GM12873 (cell line): ENCODE results near the gene GPR153.

ENCODE experiments used
- TF ChIP-seq, protein P1 (sequence below): IDR thresholded peaks from 2 replicates; pipeline ENCODE4 v1.5.1; 2012; ENCODE audit warnings: low read depth, mild to moderate bottlenecking, moderate library complexity, low read length, control low read depth; ENCODE audit not compliant: insufficient read depth; ENCODE audit errors: missing control alignments

Gene GPR153

DNA sequence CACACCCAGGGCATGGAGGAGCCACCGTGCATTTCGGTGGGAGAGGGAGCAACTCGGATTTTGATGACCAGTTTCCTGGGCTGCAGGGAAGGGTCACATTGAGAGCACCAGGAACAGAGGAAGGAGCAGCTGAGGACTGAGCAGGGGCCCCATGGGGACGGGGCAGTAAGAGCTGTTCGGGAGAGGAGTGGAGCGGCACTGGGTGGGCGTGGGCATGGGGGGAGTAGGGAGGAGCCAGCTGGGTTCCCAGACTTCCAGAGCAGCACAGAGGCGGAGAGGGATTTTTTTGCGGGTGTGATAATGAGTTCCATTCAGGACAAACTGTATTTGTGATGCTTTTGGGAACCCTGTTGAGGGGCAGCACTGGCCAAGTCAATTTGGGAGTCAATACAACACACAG, 17.4 kb upstream of the GPR153 start:
- TF ChIP-seq, protein P1, sequence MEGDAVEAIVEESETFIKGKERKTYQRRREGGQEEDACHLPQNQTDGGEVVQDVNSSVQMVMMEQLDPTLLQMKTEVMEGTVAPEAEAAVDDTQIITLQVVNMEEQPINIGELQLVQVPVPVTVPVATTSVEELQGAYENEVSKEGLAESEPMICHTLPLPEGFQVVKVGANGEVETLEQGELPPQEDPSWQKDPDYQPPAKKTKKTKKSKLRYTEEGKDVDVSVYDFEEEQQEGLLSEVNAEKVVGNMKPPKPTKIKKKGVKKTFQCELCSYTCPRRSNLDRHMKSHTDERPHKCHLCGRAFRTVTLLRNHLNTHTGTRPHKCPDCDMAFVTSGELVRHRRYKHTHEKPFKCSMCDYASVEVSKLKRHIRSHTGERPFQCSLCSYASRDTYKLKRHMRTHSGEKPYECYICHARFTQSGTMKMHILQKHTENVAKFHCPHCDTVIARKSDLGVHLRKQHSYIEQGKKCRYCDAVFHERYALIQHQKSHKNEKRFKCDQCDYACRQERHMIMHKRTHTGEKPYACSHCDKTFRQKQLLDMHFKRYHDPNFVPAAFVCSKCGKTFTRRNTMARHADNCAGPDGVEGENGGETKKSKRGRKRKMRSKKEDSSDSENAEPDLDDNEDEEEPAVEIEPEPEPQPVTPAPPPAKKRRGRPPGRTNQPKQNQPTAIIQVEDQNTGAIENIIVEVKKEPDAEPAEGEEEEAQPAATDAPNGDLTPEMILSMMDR, result no peak

DNA sequence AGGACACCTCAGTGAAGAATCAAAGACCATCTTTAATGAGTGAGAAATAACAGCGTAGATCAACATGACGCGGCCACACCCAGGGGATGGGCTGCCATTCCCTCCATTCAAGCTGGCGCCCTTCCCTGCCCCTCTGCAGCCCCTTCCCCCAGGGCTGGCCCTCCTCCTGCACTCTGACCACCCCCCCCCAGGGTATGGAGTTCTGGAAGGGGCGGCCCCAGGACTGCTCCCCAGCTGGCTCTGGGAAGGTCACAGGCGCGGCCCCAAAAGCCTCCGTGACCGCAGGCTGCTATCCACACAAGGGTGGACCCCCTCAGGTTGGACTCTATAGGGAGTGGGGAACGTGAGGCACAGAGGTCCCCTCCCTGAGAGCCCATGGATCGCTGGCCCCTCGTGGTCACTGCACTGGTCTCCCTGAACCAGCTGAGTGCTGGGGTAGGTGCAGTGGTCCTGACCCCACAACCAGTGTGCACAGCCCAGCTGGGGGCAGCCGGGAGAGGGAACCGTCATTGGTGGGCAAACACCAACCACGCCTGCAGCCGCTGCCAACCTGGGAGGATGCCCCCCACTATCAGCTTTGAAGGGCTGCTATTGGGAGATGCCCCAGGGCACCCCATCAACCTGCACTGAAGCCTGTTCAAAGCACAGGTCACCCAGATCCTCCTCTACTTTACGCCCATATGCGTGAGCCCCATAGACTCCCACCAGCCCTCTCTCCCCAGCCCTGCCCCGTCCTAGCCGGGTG, 16.1 kb upstream of the GPR153 start:
- TF ChIP-seq, protein P1, result no peak

DNA sequence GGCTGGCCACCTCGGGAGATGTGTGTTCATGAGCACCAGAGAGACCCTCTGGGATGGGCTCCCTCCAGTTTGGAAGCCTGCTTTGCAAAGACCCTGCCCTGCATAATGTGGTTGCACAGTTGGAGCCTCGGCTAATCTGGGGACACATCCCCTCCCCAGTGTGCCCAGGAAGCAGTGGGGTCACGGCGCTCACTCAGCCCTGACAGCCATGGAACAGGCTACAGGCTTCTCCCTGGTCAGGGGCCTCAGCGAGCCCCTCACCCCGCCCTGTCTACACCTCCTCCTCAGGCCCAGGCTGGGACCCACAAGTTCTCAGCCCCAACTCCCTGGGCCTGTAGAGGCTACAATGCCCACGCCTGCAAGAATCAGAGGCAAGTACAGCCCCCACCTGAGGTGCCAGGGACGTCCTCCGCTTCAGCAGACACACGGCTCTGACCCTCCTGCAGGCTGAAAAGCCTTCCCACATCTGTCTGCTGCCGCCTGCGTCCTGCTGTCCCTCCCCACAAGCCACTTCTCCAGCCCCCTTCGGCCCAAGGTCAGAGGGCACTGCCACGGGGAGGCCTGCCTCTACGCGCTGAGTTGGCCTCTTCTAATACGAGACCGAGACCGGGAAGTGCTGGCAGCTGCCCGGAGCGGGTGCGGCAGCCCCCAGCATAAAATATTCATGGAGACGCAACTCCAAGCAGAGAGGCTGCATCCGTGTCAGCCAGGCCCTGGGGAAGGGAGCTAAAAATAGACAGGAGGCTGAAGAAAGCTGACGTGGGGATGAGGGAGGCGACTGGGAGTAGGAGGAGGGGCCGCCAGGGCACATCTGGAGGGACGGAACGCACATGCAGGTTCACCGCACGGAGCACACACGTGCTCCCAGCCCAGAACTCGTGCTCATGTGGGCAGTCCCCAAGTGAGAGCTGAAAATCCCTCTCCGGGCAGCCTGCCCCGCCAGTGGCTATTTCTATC, 15.2 kb upstream of the GPR153 start:
- TF ChIP-seq, protein P1, result no peak

DNA sequence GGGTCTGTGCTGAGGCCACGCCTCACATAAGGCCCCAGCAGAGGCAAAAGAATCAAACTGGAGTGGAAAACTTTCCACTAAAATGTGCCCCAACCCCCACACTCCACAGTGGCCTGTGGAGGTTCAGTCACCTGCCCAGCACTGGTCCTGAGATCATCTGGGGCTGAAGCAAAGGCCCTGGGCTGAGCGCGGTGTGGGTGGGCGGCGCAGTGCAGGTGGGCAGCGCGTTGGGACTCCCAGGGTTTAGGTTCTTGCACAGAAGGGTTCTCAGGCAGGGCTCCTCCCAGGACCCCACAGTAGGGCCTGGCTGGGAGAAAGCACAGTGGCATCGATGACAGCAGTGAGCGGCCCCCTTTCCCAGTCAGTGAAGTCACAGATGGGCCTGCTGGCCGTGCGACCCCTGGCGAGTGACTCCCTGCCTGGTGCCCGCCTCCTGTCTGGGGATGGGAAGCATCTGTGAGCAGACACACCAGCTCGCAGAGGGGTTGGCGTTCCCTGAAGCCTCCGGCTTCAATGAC, 13.8 kb upstream of the GPR153 start:
- TF ChIP-seq, protein P1, result no peak

DNA sequence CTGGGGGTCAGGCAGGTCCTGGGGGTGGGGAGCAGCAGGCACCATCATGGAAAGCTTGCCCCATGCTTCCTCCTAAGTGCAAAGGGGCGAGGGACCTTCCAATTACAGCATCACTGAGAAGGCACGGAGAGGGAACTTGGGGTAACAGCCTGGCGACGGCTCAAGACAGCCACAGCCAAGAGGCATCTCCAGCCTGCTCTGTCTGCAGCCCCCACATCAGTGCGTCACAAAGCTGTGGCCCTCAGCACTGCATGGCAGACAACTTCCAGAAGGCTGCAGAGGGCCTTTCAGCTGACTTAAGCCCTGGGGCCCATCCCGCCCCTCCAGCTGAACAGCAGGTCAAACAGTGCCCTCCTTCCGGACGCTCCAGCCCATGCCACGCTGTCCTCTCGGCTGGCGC, 13.2 kb upstream of the GPR153 start:
- TF ChIP-seq, protein P1, result no peak

DNA sequence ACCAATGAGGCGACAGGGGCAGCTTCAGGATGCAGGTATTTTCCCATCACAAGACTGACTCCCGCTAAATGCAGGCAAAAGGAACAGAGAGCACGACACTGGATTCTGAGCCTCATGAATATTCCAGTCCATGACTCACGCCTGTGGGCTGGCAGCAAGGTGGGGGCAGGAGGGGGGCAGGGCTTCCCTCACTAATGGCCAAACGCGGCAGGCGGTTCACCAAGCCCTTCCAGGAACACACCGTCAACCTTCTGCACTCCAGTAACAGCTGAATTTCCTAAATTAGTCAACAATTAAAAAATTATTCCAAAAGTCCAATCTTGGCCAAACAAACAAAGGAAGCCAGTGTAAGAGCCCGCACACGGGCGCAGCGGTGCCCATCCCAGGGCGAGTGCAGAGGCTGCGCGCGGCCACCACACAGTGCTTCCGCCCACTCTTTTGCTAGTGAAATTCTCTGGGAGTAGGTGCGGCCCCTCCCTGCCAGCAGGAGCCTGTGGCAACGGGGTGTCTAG, 12.5 kb upstream of the GPR153 start:
- TF ChIP-seq, protein P1, result no peak

DNA sequence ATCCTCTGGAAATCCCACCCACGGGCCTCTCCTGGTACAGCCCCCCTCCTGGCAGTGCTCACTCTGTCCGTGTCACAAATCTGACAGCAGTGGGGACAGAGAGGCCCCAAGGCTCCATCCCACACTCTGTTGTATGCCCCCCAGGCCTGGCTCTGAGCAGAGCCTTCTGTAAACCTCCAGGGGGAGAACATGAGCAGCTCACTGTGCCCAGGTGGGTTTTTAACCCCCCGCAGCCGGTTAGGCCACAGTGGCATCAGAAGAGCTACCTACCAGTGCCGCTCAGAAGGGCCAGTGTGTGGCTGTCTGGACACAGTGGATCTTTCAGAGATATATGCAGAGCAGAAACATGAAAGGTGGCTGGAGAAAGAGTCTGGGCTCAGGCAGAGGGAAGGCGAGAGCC, 12.0 kb upstream of the GPR153 start:
- TF ChIP-seq, protein P1, result no peak
